H1 (cell line): ENCODE results near the gene RNF166. TPM values are rescaled to one million over a fixed set of nuclear protein-coding genes. Genes with fewer than 3 reads are reported as not detected.

Experiments used
- CTCF ChIA-PET: fragments of 300-600 bp; sonication (Branson Sonifier 250); formaldehyde crosslinking; loops from one replicate; lab custom pipeline; 2021; ENCODE audit not compliant: partially characterized antibody; lab: Charles Lee
- POLR2A ChIA-PET: fragments of 300-600 bp; sonication (Branson Sonifier 250); formaldehyde crosslinking; loops from one replicate; lab custom pipeline; 2021; ENCODE audit warnings: inconsistent platforms; ENCODE audit not compliant: partially characterized antibody; lab: Charles Lee
- DNase-seq, 2 experiments: peaks; one replicate each; pipeline versions ENCODE4 v3.0.0 to v3.0.0-alpha.2; 2010 to 2022; ENCODE audit warnings: low spot score in 2 of 2, low read depth in 1 of 2, mixed read lengths in 1 of 2
- FAIRE-seq: peaks from 2 replicates; lab custom pipeline; 2011; peaks lifted over from hg19 to GRCh38; lab: Jason Lieb, UNC
- H2AFZ ChIP-seq: 2 replicates; pipeline ENCODE4 v1.8.1; 2012; ENCODE audit warnings: low read length, inconsistent platforms
- H2AK5ac ChIP-seq: 2 replicates; pipeline ENCODE4 v1.6.1; 2013; ENCODE audit warnings: low read depth, low read length
- H2BK120ac ChIP-seq: replicated peaks from 2 replicates; pipeline ENCODE3; 2013; ENCODE audit warnings: low read depth, low read length, inconsistent platforms
- H2BK12ac ChIP-seq: 2 replicates; pipeline ENCODE4 v1.6.1; 2013; ENCODE audit warnings: low read depth, low read length
- H2BK15ac ChIP-seq: 2 replicates; pipeline ENCODE4 v1.6.1; 2013; ENCODE audit warnings: low read length
- H2BK20ac ChIP-seq: 2 replicates; pipeline ENCODE4 v1.6.1; 2013; ENCODE audit warnings: low read length
- H2BK5ac ChIP-seq: 2 replicates; pipeline ENCODE4 v1.6.1; 2013; ENCODE audit warnings: low read depth, low read length
- H3K14ac ChIP-seq: 2 replicates; pipeline ENCODE4 v1.6.1; 2013; ENCODE audit warnings: inconsistent platforms; ENCODE audit not compliant: insufficient read length
- H3K18ac ChIP-seq: 2 replicates; pipeline ENCODE4 v1.6.1; 2013; ENCODE audit warnings: low read length; ENCODE audit errors: extremely low read depth
- H3K23ac ChIP-seq: 2 replicates; pipeline ENCODE4 v1.6.1; 2013; ENCODE audit warnings: inconsistent platforms; ENCODE audit not compliant: insufficient read length
- H3K23me2 ChIP-seq: 2 replicates; pipeline ENCODE4 v1.6.1; 2013; ENCODE audit warnings: low read depth, low read length
- H3K27ac ChIP-seq: 2 replicates; pipeline ENCODE4 v1.6.1; 2011; ENCODE audit warnings: low read depth, low read length, inconsistent platforms
- H3K27me3 ChIP-seq, 4 experiments: replicated peaks in 1 of 4; 1 replicate in 1 of 4; 2 replicates in 3 of 4; pipeline versions ENCODE4 v1.6.1 to v1.8.1; 2011 to 2013; ENCODE audit warnings: low read length in 3 of 4, mild to moderate bottlenecking in 3 of 4, inconsistent platforms in 2 of 4, mixed read lengths in 2 of 4, moderate library complexity in 1 of 4; ENCODE audit not compliant: control insufficient read depth in 3 of 4, insufficient read depth in 3 of 4; ENCODE audit errors: extremely low read depth in 1 of 4
- H3K36me3 ChIP-seq, 4 experiments: 2 replicates each; pipeline versions ENCODE4 v1.6.1 to v1.8.1; 2011 to 2013; ENCODE audit warnings: mild to moderate bottlenecking in 4 of 4, low read length in 3 of 4, moderate library complexity in 2 of 4, control low read depth in 1 of 4, inconsistent platforms in 1 of 4; ENCODE audit not compliant: insufficient read depth in 4 of 4, control insufficient read depth in 2 of 4
- H3K4ac ChIP-seq: replicated peaks from 2 replicates; pipeline ENCODE3; 2013; ENCODE audit warnings: low read length, low read depth, mixed read lengths, inconsistent platforms; ENCODE audit not compliant: insufficient read length
- H3K4me1 ChIP-seq, 4 experiments: replicated peaks in 1 of 4; 1 replicate in 1 of 4; 2 replicates in 3 of 4; pipeline versions ENCODE4 v1.6.1 to v1.8.1; 2011 to 2013; ENCODE audit warnings: low read length in 3 of 4, inconsistent platforms in 2 of 4, mixed read lengths in 1 of 4; ENCODE audit not compliant: insufficient read depth in 4 of 4, control insufficient read depth in 3 of 4
- H3K4me2 ChIP-seq, 2 experiments: 2 replicates each; pipeline versions ENCODE4 v1.6.1 to v1.8.1; 2011 to 2013; ENCODE audit warnings: low read depth in 2 of 2, low read length in 2 of 2, control low read depth in 1 of 2, inconsistent platforms in 1 of 2, mild to moderate bottlenecking in 1 of 2; ENCODE audit not compliant: insufficient read depth in 1 of 2
- H3K4me3 ChIP-seq, 4 experiments: fragments of 200-600, 300-600 bp in 1 of 4; sonication (generic), shearing (Covaris generic), sonication (Bioruptor Twin) in 1 of 4; 2 replicates each; pipeline versions ENCODE4 v1.5.1 to v1.8.1; 2011 to 2016; ENCODE audit warnings: low read length in 4 of 4, low read depth in 3 of 4, control low read depth in 2 of 4, inconsistent platforms in 2 of 4, mild to moderate bottlenecking in 2 of 4, mixed read lengths in 1 of 4, moderate library complexity in 1 of 4; ENCODE audit not compliant: insufficient read depth in 2 of 4; ENCODE audit errors: extremely low read depth in 1 of 4
- H3K56ac ChIP-seq: replicated peaks from 2 replicates; pipeline ENCODE3; 2013; ENCODE audit warnings: low read depth, mild to moderate bottlenecking, mixed read lengths, low read length, inconsistent platforms; ENCODE audit not compliant: insufficient read length
- H3K79me1 ChIP-seq: 2 replicates; pipeline ENCODE4 v1.6.1; 2013; ENCODE audit warnings: low read depth, low read length, control low read depth
- H3K79me2 ChIP-seq, 2 experiments: 2 replicates each; pipeline versions ENCODE4 v1.6.1 to v1.8.1; 2012 to 2013; ENCODE audit warnings: low read length in 2 of 2, mild to moderate bottlenecking in 2 of 2, inconsistent platforms in 1 of 2; ENCODE audit not compliant: insufficient read depth in 2 of 2, control insufficient read depth in 1 of 2
- H3K9ac ChIP-seq, 4 experiments: replicated peaks in 1 of 4; 1 replicate in 1 of 4; 2 replicates in 3 of 4; pipeline versions ENCODE4 v1.6.1 to v1.8.1; 2011 to 2013; ENCODE audit warnings: low read depth in 3 of 4, low read length in 3 of 4, control low read depth in 2 of 4, mild to moderate bottlenecking in 2 of 4, moderate library complexity in 2 of 4, inconsistent platforms in 1 of 4; ENCODE audit errors: extremely low read depth in 1 of 4
- H3K9me3 ChIP-seq, 2 experiments: 2 replicates each; pipeline versions ENCODE4 v1.6.1 to v1.8.1; 2012 to 2013; ENCODE audit warnings: mild to moderate bottlenecking in 2 of 2, moderate library complexity in 2 of 2, control low read depth in 1 of 2, inconsistent platforms in 1 of 2, low read depth in 1 of 2, low read length in 1 of 2, mixed read lengths in 1 of 2; ENCODE audit not compliant: insufficient read depth in 2 of 2
- H4K20me1 ChIP-seq, 2 experiments: replicated peaks in 1 of 2; 2 replicates each; pipeline versions ENCODE3 to v1.8.1; 2011 to 2013; ENCODE audit warnings: inconsistent platforms in 2 of 2, low read length in 2 of 2, mild to moderate bottlenecking in 1 of 2; ENCODE audit not compliant: insufficient read depth in 2 of 2, control insufficient read depth in 1 of 2
- H4K5ac ChIP-seq: 2 replicates; pipeline ENCODE4 v1.6.1; 2013; ENCODE audit warnings: low read length, low read depth, mixed read lengths, inconsistent platforms; ENCODE audit not compliant: insufficient read length
- H4K8ac ChIP-seq: 2 replicates; pipeline ENCODE4 v1.8.0; 2013; ENCODE audit warnings: mild to moderate bottlenecking, moderate library complexity, low read length, inconsistent platforms; ENCODE audit not compliant: insufficient read depth; ENCODE audit errors: extremely low read depth
- H4K91ac ChIP-seq: replicated peaks from 2 replicates; pipeline ENCODE3; 2013; ENCODE audit warnings: low read length, mixed read lengths, inconsistent platforms; ENCODE audit not compliant: insufficient read length
- BRCA1 ChIP-seq: IDR thresholded peaks from 2 replicates; pipeline ENCODE4 v1.6.1; 2012; ENCODE audit warnings: low read depth, low read length, improper control_type of control experiment
- CBX5 ChIP-seq: fragments of 300-800, 300-1000 bp; sonication (generic); IDR thresholded peaks from 2 replicates; pipeline ENCODE4 v1.7.1; 2016; ENCODE audit warnings: antibody characterized with exemption, low read length, low read depth
- EP300 ChIP-seq, 2 experiments: IDR thresholded peaks; 1 replicate in 1 of 2; 2 replicates in 1 of 2; pipeline ENCODE4 v1.6.1; 2011 to 2012; ENCODE audit warnings: low read depth in 2 of 2, low read length in 2 of 2, mild to moderate bottlenecking in 2 of 2, borderline replicate concordance in 1 of 2, inconsistent platforms in 1 of 2, moderate library complexity in 1 of 2
- EZH2 ChIP-seq: fragments of 200-600 bp; sonication (generic); IDR thresholded peaks from 2 replicates; pipeline ENCODE4 v1.7.1; 2012; ENCODE audit warnings: low read depth, mild to moderate bottlenecking, moderate library complexity, low read length, inconsistent platforms; ENCODE audit not compliant: severe bottlenecking
- KDM1A ChIP-seq: fragments of 200-600, 300-600 bp; sonication (generic); IDR thresholded peaks from 2 replicates; pipeline ENCODE4 v1.7.1; 2016; ENCODE audit warnings: mild to moderate bottlenecking, low read length, borderline replicate concordance
- KDM5A ChIP-seq: fragments of 200-600 bp; IDR thresholded peaks from 2 replicates; pipeline ENCODE4 v1.7.1; 2012; ENCODE audit warnings: mild to moderate bottlenecking, low read length, inconsistent platforms, mixed read lengths
- SAP30 ChIP-seq: fragments of 300-600 bp; sonication (generic); IDR thresholded peaks from 2 replicates; pipeline ENCODE4 v1.7.1; 2012; ENCODE audit warnings: low read length, moderate library complexity, mild to moderate bottlenecking, inconsistent platforms; ENCODE audit not compliant: insufficient read depth, insufficient replicate concordance
- SIX5 ChIP-seq: IDR thresholded peaks from 2 replicates; pipeline ENCODE4 v1.6.1; 2011; ENCODE audit warnings: mild to moderate bottlenecking, low read depth, low read length
- SP2 ChIP-seq: IDR thresholded peaks from 2 replicates; pipeline ENCODE4 v1.6.1; 2012; ENCODE audit warnings: mild to moderate bottlenecking, low read length, inconsistent platforms
- YY1 ChIP-seq: IDR thresholded peaks from 2 replicates; pipeline ENCODE4 v1.6.1; 2011; ENCODE audit warnings: low read depth, mild to moderate bottlenecking, low read length
- WGBS, 2 experiments: shearing (Covaris generic) in 1 of 2; methylation state at CpG; one replicate each; pipeline versions ENCODE4 v1.1.6 to v1.1.7; 2013 to 2015; ENCODE audit warnings: low lambda C conversion rate in 2 of 2, mixed read lengths in 2 of 2, inconsistent platforms in 1 of 2, low coverage in 1 of 2, missing lambda C conversion rate in 1 of 2; ENCODE audit not compliant: insufficient replicate concordance in 2 of 2, insufficient coverage in 1 of 2, insufficient read length in 1 of 2; ENCODE audit errors: extremely low coverage in 1 of 2, missing lambda C conversion rate in 1 of 2; 5-methylcytosine and 5-hydroxymethylcytosine counted together
- polyA plus RNA-seq, 7 experiments: library from polyadenylated mRNA; depleted of rRNA in 3 of 7; stranded (reverse) in 5 of 7; unstranded in 2 of 7; fragments of >200 nt in 5 of 7; fragments of 200-250 nt in 2 of 7; gene quantifications; 1 replicate in 5 of 7; 2 replicates in 1 of 7; 4 replicates in 1 of 7; pipeline versions ENCODE4 v1.2.1 to v1.2.3, GENCODE V29; 2011 to 2013; ENCODE audit warnings: missing spikeins in 2 of 7, mixed read lengths in 2 of 7
- total RNA-seq: library from RNA; stranded (reverse); fragmentation: NEBNext Ultra II Directional; extraction: Animal tissue kit (Norgen Biotek cat#: 25700); gene quantifications from 2 replicates; pipeline ENCODE4 v1.2.1, GENCODE V29; 2021

RNF166 gene
- total and polyA plus RNA-seq, 2 of the 8 experiments (the other 6 are each of a cell fraction or from before 2014, with no cell fraction given), result 29.8 to 31.2 TPM

- TF ChIP-seq BRCA1, result no peak
- TF ChIP-seq SAP30, result no peak
- TF ChIP-seq SP2, result no peak
- no peak for TF ChIP-seq KDM1A
- TF ChIP-seq YY1, result no peak
- TF ChIP-seq SIX5, result no peak
- no peak for TF ChIP-seq CBX5
- no peak for TF ChIP-seq KDM5A
- TF ChIP-seq EZH2, result no peak
- TF ChIP-seq EP300 (IDR thresholded peaks at IDR 0.05; ENCODE audit: borderline replicate concordance in 1 of 2, low read depth in 2 of 2, low read length in 2 of 2), result no peak
- Histone ChIP-seq H3K79me1 (0 out of 2 replicates have a peak, but pooled peaks cover under 1% of the 10 kb centered on the region), H3K4me2 (no peak overlapping the region), H3K23ac (no peak overlapping the region), H3K9me3 (no peaks in the 10 kb centered on the region), H2AK5ac (no peak overlapping the region), H3K4me1 (no peaks in the 10 kb centered on the region), H4K5ac (no peak overlapping the region), H2BK20ac (no peak overlapping the region), H3K27me3 (no peaks in the 10 kb centered on the region), H3K36me3 (peaks cover 0 to 13% (median 4%) of the 10 kb centered on the region in 4 experiments; a peak in 3 of 8 replicates), H3K9ac (no peak overlapping the region), H2BK15ac (no peak overlapping the region), H3K27ac (no peak overlapping the region), H3K56ac (no peak overlapping the region), H3K79me2 (no peaks in the 10 kb centered on the region), H4K20me1 (peaks cover 0 to 3% of the 10 kb centered on the region in 2 experiments), H2BK12ac (0 out of 2 replicates have a peak overlapping the region, but pooled peaks have one; percentile 50), H3K4me3 (no peak overlapping the region), H2BK5ac (no peak overlapping the region), H4K8ac (peak overlapping the region; percentile 57), H3K18ac (no peak overlapping the region), H3K14ac (no peak overlapping the region), H3K4ac (no peak overlapping the region), H2AFZ (no peak overlapping the region), H2BK120ac (no peak overlapping the region), H3K23me2 (no peaks in the 10 kb centered on the region), H4K91ac (no peak overlapping the region)
- no peak for FAIRE-seq
- POLR2A ChIA-PET, result interaction anchor here (1.0 to 1.1 kb wide), 2 partner anchors 9 to 10 kb away, joined by 3 read pairs; no protein-coding TSS in a partner anchor
- no peak for DNase-seq
- 94% methylated on average over 26 of the region's 37 CpGs; no CpG with 5 or more reads in 1 of the 2 experiments for WGBS, 2 experiments
- CTCF ChIA-PET, result interaction anchor here (0.6 to 6.5 kb wide), 7 partner anchors 8 to 23 kb away, joined by 3 to 37 read pairs (median 5); no protein-coding TSS in a partner anchor
These were observed 11.8 kb downstream of the RNF166 start for GRCh38 chr16:88694221-88695087.
